SK-N-SH treated with all-trans-retinoic acid at 6 μM for 48 hours (cell line): ENCODE measurements around the gene POLR3G.

Source experiments
- ATAC-seq: fragments of 200-7000 bp; cut with Tn5 transposase; 3 replicates; pipeline ENCODE4 v1.9.1; 2020; ENCODE audit warnings: mild to moderate bottlenecking, moderate library complexity
- ARNTL ChIP-seq: fragments of 450-650 bp; formaldehyde crosslinking; IDR thresholded peaks from 2 replicates; pipeline ENCODE4 v1.5.0; 2020; ENCODE audit warnings: low read depth, mild to moderate bottlenecking, moderate library complexity, borderline replicate concordance
- BACH2 ChIP-seq: fragments of 250-450 bp; sonication (Bioruptor Pico); IDR thresholded peaks from 2 replicates; pipeline ENCODE4 v1.9.0; 2021; ENCODE audit warnings: mild to moderate bottlenecking, borderline replicate concordance
- CREB5 ChIP-seq: fragments of 250-450 bp; sonication (Bioruptor Pico); IDR thresholded peaks from 2 replicates; pipeline ENCODE4 v1.5.1; 2020; ENCODE audit warnings: low read depth, mild to moderate bottlenecking, moderate library complexity
- CSRNP3 ChIP-seq: fragments of 250-450 bp; sonication (Bioruptor Pico); IDR thresholded peaks from 2 replicates; pipeline ENCODE4 v1.5.1; 2021; ENCODE audit warnings: mild to moderate bottlenecking, moderate library complexity
- ESRRG ChIP-seq: fragments of 250-450 bp; sonication (Bioruptor Pico); IDR thresholded peaks from 2 replicates; pipeline ENCODE4 v1.6.1; 2021; ENCODE audit warnings: mild to moderate bottlenecking
- GLIS3 ChIP-seq: fragments of 250-450 bp; sonication (Bioruptor Pico); IDR thresholded peaks from 2 replicates; pipeline ENCODE4 v1.5.0; 2020; ENCODE audit warnings: mild to moderate bottlenecking, moderate library complexity
- ISL1 ChIP-seq: fragments of 250-450 bp; sonication (Bioruptor Pico); IDR thresholded peaks from 2 replicates; pipeline ENCODE4 v2.1.2; 2022; ENCODE audit warnings: mild to moderate bottlenecking, moderate library complexity
- OSR1 ChIP-seq: fragments of 250-450 bp; sonication (Bioruptor Pico); IDR thresholded peaks from 2 replicates; pipeline ENCODE4 v1.8.0; 2022; ENCODE audit warnings: moderate library complexity, mild to moderate bottlenecking, inconsistent platforms
- PPARA ChIP-seq: fragments of 250-450 bp; sonication (Bioruptor Pico); IDR thresholded peaks from 2 replicates; pipeline ENCODE4 v1.5.0; 2020; ENCODE audit warnings: mild to moderate bottlenecking, borderline replicate concordance
- RARB ChIP-seq: fragments of 250-450 bp; sonication (Bioruptor Pico); IDR thresholded peaks from 2 replicates; pipeline ENCODE4 v1.8.0; 2021; ENCODE audit warnings: mild to moderate bottlenecking, moderate library complexity
- SNAI2 ChIP-seq: fragments of 250-450 bp; sonication (Bioruptor Pico); IDR thresholded peaks from 2 replicates; pipeline ENCODE4 v1.5.0; 2020; ENCODE audit warnings: mild to moderate bottlenecking, moderate library complexity
- TCF4 ChIP-seq: fragments of 250-450 bp; sonication (Bioruptor Pico); IDR thresholded peaks from 2 replicates; pipeline ENCODE4 v1.8.0; 2021; ENCODE audit warnings: mild to moderate bottlenecking, moderate library complexity, borderline replicate concordance
- TOX ChIP-seq: fragments of 250-450 bp; sonication (Bioruptor Pico); IDR thresholded peaks from 2 replicates; pipeline ENCODE4 v1.8.0; 2021; ENCODE audit warnings: mild to moderate bottlenecking, moderate library complexity, borderline replicate concordance
- ZC3H10 ChIP-seq: fragments of 250-450 bp; sonication (Bioruptor Pico); IDR thresholded peaks from 2 replicates; pipeline ENCODE4 v1.5.1; 2021; ENCODE audit warnings: mild to moderate bottlenecking, moderate library complexity
- ZFP3 ChIP-seq: fragments of 250-450 bp; sonication (Bioruptor Pico); IDR thresholded peaks from 2 replicates; pipeline ENCODE4 v1.5.0; 2020; ENCODE audit warnings: mild to moderate bottlenecking, moderate library complexity
- ZFP30 ChIP-seq: fragments of 450-650 bp; formaldehyde crosslinking; IDR thresholded peaks from 2 replicates; pipeline ENCODE4 v1.5.0; 2022; ENCODE audit warnings: mild to moderate bottlenecking, moderate library complexity
- ZNF565 ChIP-seq: fragments of 450-650 bp; formaldehyde crosslinking; conservative IDR thresholded peaks from 2 replicates; pipeline ENCODE4 v1.5.0; 2020; ENCODE audit warnings: low read depth, mild to moderate bottlenecking, moderate library complexity
- ZNF70 ChIP-seq: fragments of 450-650 bp; formaldehyde crosslinking; IDR thresholded peaks from 2 replicates; pipeline ENCODE4 v1.5.0; 2020; ENCODE audit warnings: mild to moderate bottlenecking, moderate library complexity
- ZNF8 ChIP-seq: fragments of 450-650 bp; formaldehyde crosslinking; IDR thresholded peaks from 2 replicates; pipeline ENCODE4 v1.5.0; 2020; ENCODE audit warnings: mild to moderate bottlenecking, moderate library complexity
- TF ChIP-seq, protein P1 (sequence below): fragments of 250-450 bp; sonication (Bioruptor Pico); IDR thresholded peaks from 2 replicates; pipeline ENCODE4 v1.5.0; 2020; ENCODE audit warnings: mild to moderate bottlenecking, moderate library complexity
- TF ChIP-seq, protein P2 (sequence below): fragments of 250-450 bp; sonication (Bioruptor Pico); IDR thresholded peaks from 2 replicates; pipeline ENCODE4 v1.8.0; 2021; ENCODE audit warnings: low read depth, mild to moderate bottlenecking, moderate library complexity, borderline replicate concordance

POLR3G gene

GRCh38 chr5:90546216-90546837 lies 71.7 kb downstream of the POLR3G start:
- ATAC-seq = no peak
- TF ChIP-seq ISL1 (no peak), ZNF565 (no peak), GLIS3 (CRISPR knock-in tag) (no peak), ZNF8 (no peak), ESRRG (CRISPR knock-in tag) (no peak), ZC3H10 (CRISPR knock-in tag) (no peak), TCF4 (CRISPR knock-in tag) (peak; percentile 24; the same call in 1 of the 2 replicates), ZFP30 (no peak)
- TF ChIP-seq, all 23 proteins: peak for 1

DNA sequence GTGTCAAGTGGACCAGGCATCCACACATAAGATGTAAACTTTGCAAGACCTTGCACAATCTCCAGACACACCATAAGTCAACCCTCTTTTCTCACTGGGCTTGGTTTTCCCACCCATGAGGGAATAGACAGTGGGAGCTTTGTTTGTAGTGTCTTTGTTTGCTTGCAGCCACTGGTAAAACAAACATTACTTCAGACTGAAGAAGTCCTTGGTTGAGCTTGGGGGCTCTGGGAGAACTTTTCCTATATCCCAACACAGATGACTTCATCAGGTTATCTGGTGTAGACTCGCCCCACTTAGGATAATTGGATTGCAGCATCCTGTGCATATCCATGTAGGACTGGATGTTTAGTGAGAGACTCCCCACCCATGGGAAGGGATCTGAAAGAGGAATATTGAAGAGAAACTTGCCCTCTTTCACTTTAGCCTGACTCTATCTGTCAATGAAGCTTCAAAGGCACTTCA lies 72.4 kb downstream of the POLR3G start:
- no peak for TF ChIP-seq CREB5 (CRISPR knock-in tag)
- no peak for TF ChIP-seq ARNTL (CRISPR knock-in tag)
- no peak for TF ChIP-seq GLIS3 (CRISPR knock-in tag)
- TF ChIP-seq ISL1 = no peak
- TF ChIP-seq OSR1 (CRISPR knock-in tag) = no peak
- no peak for TF ChIP-seq BACH2 (CRISPR knock-in tag)
- no peak for TF ChIP-seq TCF4 (CRISPR knock-in tag)
- TF ChIP-seq, protein P1, sequence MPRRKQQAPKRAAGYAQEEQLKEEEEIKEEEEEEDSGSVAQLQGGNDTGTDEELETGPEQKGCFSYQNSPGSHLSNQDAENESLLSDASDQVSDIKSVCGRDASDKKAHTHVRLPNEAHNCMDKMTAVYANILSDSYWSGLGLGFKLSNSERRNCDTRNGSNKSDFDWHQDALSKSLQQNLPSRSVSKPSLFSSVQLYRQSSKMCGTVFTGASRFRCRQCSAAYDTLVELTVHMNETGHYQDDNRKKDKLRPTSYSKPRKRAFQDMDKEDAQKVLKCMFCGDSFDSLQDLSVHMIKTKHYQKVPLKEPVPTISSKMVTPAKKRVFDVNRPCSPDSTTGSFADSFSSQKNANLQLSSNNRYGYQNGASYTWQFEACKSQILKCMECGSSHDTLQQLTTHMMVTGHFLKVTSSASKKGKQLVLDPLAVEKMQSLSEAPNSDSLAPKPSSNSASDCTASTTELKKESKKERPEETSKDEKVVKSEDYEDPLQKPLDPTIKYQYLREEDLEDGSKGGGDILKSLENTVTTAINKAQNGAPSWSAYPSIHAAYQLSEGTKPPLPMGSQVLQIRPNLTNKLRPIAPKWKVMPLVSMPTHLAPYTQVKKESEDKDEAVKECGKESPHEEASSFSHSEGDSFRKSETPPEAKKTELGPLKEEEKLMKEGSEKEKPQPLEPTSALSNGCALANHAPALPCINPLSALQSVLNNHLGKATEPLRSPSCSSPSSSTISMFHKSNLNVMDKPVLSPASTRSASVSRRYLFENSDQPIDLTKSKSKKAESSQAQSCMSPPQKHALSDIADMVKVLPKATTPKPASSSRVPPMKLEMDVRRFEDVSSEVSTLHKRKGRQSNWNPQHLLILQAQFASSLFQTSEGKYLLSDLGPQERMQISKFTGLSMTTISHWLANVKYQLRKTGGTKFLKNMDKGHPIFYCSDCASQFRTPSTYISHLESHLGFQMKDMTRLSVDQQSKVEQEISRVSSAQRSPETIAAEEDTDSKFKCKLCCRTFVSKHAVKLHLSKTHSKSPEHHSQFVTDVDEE = no peak
- no peak for TF ChIP-seq TOX
- no peak for TF ChIP-seq CSRNP3 (CRISPR knock-in tag)
- no peak for TF ChIP-seq ZNF565
- no peak for TF ChIP-seq ZC3H10 (CRISPR knock-in tag)
- no peak for TF ChIP-seq ZNF70
- no peak for ATAC-seq

DNA sequence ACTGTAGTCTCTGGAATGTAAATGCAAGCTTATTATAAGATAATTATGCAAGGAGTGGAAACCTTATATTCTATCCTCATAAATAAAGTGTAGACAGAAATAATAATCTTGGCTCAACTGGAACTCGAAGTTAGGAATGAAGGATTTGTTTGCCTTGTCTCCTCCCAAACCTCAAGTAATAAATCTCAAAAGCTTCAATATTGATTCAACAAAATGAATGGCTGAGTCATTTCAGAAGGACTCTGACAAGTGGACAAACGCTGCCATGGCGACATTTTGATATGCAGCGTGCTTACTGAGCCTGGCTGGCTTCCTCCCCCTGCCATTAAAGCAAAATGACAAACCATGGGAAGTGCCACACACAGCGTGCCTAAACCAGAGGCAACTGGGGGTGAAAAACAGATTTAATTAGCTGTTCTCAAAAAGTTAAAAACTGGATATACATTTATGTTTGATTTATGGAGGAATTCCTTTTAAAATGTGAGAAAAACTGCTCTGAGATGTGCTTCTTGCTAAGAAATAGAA lies 73.5 kb downstream of the POLR3G start:
- ATAC-seq = no peak
- TF ChIP-seq ZFP3 (no peak), SNAI2 (no peak), CSRNP3 (CRISPR knock-in tag) (no peak), RARB (CRISPR knock-in tag) (no peak), ZNF565 (no peak), OSR1 (CRISPR knock-in tag) (no peak)
- TF ChIP-seq, protein P2, sequence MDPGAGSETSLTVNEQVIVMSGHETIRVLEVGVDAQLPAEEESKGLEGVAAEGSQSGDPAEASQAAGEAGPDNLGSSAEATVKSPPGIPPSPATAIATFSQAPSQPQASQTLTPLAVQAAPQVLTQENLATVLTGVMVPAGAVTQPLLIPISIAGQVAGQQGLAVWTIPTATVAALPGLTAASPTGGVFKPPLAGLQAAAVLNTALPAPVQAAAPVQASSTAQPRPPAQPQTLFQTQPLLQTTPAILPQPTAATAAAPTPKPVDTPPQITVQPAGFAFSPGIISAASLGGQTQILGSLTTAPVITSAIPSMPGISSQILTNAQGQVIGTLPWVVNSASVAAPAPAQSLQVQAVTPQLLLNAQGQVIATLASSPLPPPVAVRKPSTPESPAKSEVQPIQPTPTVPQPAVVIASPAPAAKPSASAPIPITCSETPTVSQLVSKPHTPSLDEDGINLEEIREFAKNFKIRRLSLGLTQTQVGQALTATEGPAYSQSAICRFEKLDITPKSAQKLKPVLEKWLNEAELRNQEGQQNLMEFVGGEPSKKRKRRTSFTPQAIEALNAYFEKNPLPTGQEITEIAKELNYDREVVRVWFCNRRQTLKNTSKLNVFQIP = no peak

DNA sequence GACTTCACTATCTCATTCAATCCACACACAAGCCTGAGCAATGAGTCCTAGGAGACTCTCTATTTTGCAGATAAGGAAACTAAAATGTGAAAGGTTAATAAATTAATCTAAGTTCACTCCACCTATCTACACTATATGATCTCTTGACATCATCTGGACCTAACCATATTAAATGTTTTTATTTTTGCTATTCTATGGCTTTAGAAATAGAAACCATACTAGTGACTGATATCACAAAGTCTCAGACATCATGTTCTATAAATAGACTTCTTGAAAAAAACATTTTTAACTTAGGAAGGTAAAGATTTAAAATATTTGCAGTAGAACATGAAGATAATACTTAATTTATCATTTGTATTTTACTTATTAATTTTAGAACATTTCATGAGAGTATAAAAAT lies 74.6 kb downstream of the POLR3G start:
- no peak for ATAC-seq
- no peak for TF ChIP-seq CREB5 (CRISPR knock-in tag)
- no peak for TF ChIP-seq GLIS3 (CRISPR knock-in tag)
- TF ChIP-seq, protein P2 = no peak
- TF ChIP-seq ISL1 = no peak
- no peak for TF ChIP-seq ZNF565
- no peak for TF ChIP-seq ZC3H10 (CRISPR knock-in tag)
- no peak for TF ChIP-seq PPARA
- no peak for TF ChIP-seq ZNF8
